IPS DF 6.9 (cell line): ENCODE data around the gene MARCKSL1.

Experiments
- DNase-seq: peaks from one replicate; pipeline ENCODE4 v3.0.0-alpha.2; 2013; ENCODE audit warnings: low read depth, low spot score
- H3K27ac ChIP-seq: one replicate; pipeline ENCODE4 v1.5.1; 2013; ENCODE audit warnings: low read length, control low read depth
- H3K27me3 ChIP-seq: 2 replicates; pipeline ENCODE4 v1.6.1; 2013; ENCODE audit warnings: mild to moderate bottlenecking, low read length; ENCODE audit not compliant: control insufficient read depth, insufficient read depth
- H3K36me3 ChIP-seq: 2 replicates; pipeline ENCODE4 v1.6.1; 2013; ENCODE audit warnings: low read length; ENCODE audit not compliant: control insufficient read depth, insufficient read depth
- H3K4me1 ChIP-seq: 2 replicates; pipeline ENCODE4 v1.6.1; 2013; ENCODE audit warnings: low read length; ENCODE audit not compliant: control insufficient read depth, insufficient read depth
- H3K4me3 ChIP-seq: 2 replicates; pipeline ENCODE4 v1.5.1; 2013; ENCODE audit warnings: mild to moderate bottlenecking, low read length
- H3K9me3 ChIP-seq: 2 replicates; pipeline ENCODE4 v1.6.1; 2013; ENCODE audit warnings: low read length, inconsistent platforms; ENCODE audit not compliant: control insufficient read depth, insufficient read depth
- WGBS: extraction: QIAGEN DNeasy Blood & Tissue Kit; methylation state at CpG from one replicate; pipeline ENCODE4 v1.1.7; 2013; ENCODE audit warnings: mixed read lengths, missing lambda C conversion rate; ENCODE audit not compliant: insufficient read length, insufficient coverage; 5-methylcytosine and 5-hydroxymethylcytosine counted together

Gene MARCKSL1

DNA sequence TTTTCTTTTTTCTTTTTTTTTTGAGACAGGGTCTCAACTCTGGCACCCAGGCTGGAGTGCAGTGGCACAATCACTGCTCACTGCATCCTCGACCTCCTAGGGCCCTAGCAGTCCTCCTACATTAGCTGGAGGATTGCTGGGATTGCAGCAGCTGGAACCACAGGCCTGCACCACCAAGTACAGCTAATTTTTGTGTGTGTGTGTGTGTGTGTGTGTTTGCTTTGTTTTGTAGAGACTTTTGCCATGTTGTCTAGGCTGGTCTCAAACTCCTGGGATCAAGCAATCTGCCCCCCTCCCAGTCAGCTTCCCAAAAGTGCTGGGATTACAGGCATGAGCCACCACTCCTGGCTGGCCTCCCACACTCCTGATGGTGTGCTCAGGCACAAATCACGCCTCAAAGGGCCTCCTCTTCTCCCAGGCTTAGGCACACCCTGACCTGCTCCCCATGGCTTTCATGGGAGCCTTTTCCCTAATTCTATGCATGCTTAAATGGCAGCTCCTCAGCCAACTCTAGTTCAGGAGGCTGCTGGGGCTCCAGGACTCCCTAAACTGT, 16.9 kb upstream of the MARCKSL1 start:
- no peak for DNase-seq
- Histone ChIP-seq H3K4me1 (no peaks in the 10 kb centered on the region), H3K4me3 (no peak overlapping the region), H3K9me3 (peaks cover 2% of the 10 kb centered on the region; the same call in 1 of the 2 replicates), H3K27me3 (peaks cover 3% of the 10 kb centered on the region; the same call in 1 of the 2 replicates), H3K27ac (no peak overlapping the region), H3K36me3 (no peaks in the 10 kb centered on the region)
- no CpG with 5 or more reads among the region's 2 CpGs for WGBS

DNA sequence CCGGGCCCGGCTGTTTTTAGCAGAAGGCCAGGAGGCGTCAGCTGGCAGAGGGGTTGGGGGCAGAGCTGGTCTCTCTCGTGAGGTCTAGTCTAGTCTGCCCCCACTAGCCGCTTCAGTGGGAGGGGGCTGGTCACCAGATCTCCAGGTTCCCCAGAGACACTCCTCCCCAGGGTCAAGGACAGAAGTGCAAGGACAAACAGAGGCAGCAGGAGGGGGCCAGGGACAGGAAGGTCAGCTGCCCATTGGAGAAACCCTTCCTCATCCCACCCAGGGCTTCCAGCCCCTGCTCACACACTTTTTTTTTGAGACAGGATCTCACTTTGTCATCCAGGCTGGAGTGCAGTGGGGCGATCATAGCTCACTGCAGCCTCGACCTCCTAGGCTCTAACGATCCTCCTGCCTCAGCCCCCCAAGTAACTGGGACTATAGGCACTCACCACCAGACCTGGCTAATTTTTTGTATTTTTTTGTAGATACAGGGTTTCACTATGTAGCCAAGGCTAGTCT, 16.3 kb upstream of the MARCKSL1 start:
- Histone ChIP-seq H3K27me3 (peaks cover 3% of the 10 kb centered on the region; the same call in 1 of the 2 replicates), H3K4me3 (no peak overlapping the region), H3K36me3 (no peaks in the 10 kb centered on the region), H3K9me3 (peaks cover 2% of the 10 kb centered on the region; the same call in 1 of the 2 replicates), H3K27ac (no peak overlapping the region), H3K4me1 (no peaks in the 10 kb centered on the region)
- DNase-seq = no peak
- WGBS = no CpG with 5 or more reads among the region's 8 CpGs

DNA sequence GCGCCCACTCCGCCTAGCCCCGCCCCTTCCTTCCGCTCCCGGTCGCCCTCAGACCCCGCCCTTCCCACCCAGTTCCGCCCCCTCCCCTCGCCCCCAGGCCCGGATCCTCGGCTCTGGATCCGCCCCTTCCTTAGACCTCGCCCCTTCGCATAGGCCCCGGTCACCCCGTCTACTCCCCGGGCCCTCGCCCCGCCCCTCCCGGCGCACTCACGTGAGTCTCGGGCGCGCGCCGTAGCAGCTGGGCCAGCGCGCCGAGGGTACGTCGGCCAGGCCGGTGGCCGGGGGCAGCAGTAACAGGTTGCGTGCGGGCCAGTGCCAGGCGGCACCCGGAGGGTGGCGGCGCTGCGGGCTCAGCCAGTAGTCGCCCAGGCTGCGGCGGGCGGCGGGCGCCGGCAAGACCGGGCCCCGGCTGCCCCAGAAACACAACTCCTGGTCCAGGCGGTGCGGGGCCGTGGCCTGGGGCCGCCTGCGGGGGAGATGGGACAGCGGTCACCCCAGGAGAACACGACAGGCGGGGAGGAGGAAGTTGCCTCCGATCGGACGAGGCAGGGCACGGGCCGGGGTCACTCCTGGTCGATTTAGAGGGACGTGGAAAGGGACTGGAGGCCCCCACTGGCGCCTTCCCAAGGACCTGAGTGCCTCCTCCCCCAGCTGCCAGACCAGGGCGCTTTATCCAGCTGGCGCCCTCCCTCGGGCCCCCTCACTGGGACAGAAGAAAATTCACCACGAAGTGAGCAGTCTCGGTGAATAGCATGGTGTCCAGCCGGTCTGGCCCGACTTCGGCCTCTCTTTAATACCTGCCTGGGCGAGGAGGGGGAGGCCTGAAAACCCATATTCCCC, 15.6 kb upstream of the MARCKSL1 start:
- peak; percentile 82 for DNase-seq

DNA sequence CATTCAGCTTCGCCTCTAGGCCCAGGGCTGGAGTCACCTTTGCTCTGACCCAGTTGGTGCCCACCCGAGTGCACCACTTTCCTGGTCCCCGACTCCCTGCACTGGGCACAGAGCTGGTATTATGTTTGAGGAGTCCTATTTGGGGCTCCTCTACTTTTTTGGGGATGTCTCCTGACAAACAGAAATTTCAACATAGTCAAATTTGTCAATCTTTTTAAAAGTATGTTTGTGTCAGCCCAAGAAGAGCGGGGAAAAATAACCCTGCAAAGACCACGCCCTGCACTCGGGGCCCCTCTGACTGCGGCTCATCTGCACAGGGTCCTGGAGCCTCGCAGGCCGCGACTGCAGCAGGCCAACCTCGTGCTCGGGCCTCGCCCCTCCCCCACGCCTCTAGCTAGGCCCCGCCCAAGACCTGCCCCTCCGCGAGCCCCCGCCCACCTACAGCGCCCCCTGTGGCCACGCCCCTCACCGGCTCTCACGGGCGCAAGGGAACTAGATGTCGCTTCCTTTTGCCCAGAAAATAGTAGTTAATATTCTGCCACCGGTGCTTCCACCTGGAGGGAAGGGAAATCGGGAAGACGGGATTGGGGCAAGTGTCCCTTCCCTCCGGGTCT, 14.9 kb upstream of the MARCKSL1 start:
- Histone ChIP-seq H3K4me3 (peak overlapping the region; percentile 73; the same call in 1 of the 2 replicates), H3K9me3 (peaks cover 2% of the 10 kb centered on the region; the same call in 1 of the 2 replicates), H3K27me3 (peaks cover 3% of the 10 kb centered on the region; the same call in 1 of the 2 replicates), H3K36me3 (no peaks in the 10 kb centered on the region), H3K4me1 (no peaks in the 10 kb centered on the region), H3K27ac (no peak overlapping the region)
- no CpG with 5 or more reads among the region's 28 CpGs for WGBS
- no peak for DNase-seq

More for the DNA sequence above, 15.6 kb upstream of the MARCKSL1 start:
- Histone ChIP-seq H3K27me3 (peaks cover 3% of the 10 kb centered on the region; the same call in 1 of the 2 replicates), H3K36me3 (no peaks in the 10 kb centered on the region), H3K9me3 (peaks cover 2% of the 10 kb centered on the region; the same call in 1 of the 2 replicates), H3K4me3 (peak overlapping the region; percentile 73; the same call in 1 of the 2 replicates), H3K4me1 (no peaks in the 10 kb centered on the region), H3K27ac (no peak overlapping the region)
- no CpG with 5 or more reads among the region's 75 CpGs for WGBS

DNA sequence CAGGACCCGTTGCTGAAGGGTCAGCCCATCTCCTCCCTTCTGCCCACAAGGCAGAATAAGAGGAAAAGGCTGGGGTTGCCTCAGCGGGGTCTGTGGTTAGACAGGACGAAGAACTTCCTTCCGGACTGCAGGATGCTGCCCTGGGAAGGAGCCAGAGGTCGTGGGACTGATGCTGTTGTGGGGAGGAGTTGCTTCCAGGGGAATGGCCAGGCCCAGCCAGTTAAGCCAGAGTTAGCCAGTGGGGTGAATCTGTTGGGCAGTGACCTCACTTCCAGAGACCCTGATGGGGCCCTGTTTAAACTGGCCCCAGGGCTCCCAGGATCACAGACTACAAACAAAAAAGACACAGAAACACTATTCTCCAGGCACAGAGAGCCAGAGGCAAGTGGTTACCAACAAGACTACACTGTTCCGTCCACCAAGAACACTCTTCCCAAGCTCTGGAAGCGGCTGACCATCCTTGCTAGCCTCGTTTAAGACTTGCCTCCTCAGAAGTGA, 13.2 kb upstream of the MARCKSL1 start:
- Histone ChIP-seq H3K36me3 (no peaks in the 10 kb centered on the region), H3K27ac (no peak overlapping the region), H3K4me1 (no peaks in the 10 kb centered on the region), H3K27me3 (peaks cover 3% of the 10 kb centered on the region; the same call in 1 of the 2 replicates), H3K4me3 (no peak overlapping the region), H3K9me3 (peaks cover 2% of the 10 kb centered on the region; the same call in 1 of the 2 replicates)
- no peak for DNase-seq
- WGBS = no CpG with 5 or more reads among the region's 8 CpGs

- peaks cover 2% of the 10 kb centered on the region; the same call in 1 of the 2 replicates for H3K9me3 ChIP-seq
- no peak for DNase-seq
- WGBS = no CpG with 5 or more reads among the region's 9 CpGs
- peaks cover 3% of the 10 kb centered on the region; the same call in 1 of the 2 replicates for H3K27me3 ChIP-seq
- H3K4me3 ChIP-seq = no peak overlapping the region
- no peaks in the 10 kb centered on the region for H3K36me3 ChIP-seq
- H3K4me1 ChIP-seq = no peaks in the 10 kb centered on the region
- no peak overlapping the region for H3K27ac ChIP-seq
These were observed 10.6 kb upstream of the MARCKSL1 start for GRCh38 chr1:32346532-32347157.

- 0 out of 2 replicates have a peak, but pooled peaks cover 4% of the 10 kb centered on the region for H3K4me1 ChIP-seq
- WGBS = no CpG with 5 or more reads among the region's 8 CpGs
- H3K27ac ChIP-seq = no peak overlapping the region
- DNase-seq = no peak
- H3K4me3 ChIP-seq = no peak overlapping the region
- H3K9me3 ChIP-seq = no peaks in the 10 kb centered on the region
- H3K27me3 ChIP-seq = peaks cover under 1% of the 10 kb centered on the region; the same call in 1 of the 2 replicates
- H3K36me3 ChIP-seq = no peaks in the 10 kb centered on the region
These were observed 9.3 kb upstream of the MARCKSL1 start for GRCh38 chr1:32345289-32345827.

GRCh38 chr1:32342704-32343103, 6.7 kb upstream of the MARCKSL1 start:
- DNase-seq = no peak
- Histone ChIP-seq H3K4me3 (no peak overlapping the region), H3K27me3 (no peaks in the 10 kb centered on the region), H3K36me3 (no peaks in the 10 kb centered on the region), H3K4me1 (0 out of 2 replicates have a peak, but pooled peaks cover 4% of the 10 kb centered on the region), H3K9me3 (no peaks in the 10 kb centered on the region), H3K27ac (no peak overlapping the region)
- no CpG with 5 or more reads among the region's 10 CpGs for WGBS

GRCh38 chr1:32341971-32342370, 5.9 kb upstream of the MARCKSL1 start:
- WGBS = no CpG with 5 or more reads among the region's 5 CpGs

More at GRCh38 chr1:32341971-32342370, 5.9 kb upstream of the MARCKSL1 start:
- 0 out of 2 replicates have a peak, but pooled peaks cover 6% of the 10 kb centered on the region for H3K4me1 ChIP-seq
- no peaks in the 10 kb centered on the region for H3K27me3 ChIP-seq
- H3K36me3 ChIP-seq = no peaks in the 10 kb centered on the region
- no peak for DNase-seq
- no peak overlapping the region for H3K27ac ChIP-seq
- no peak overlapping the region for H3K4me3 ChIP-seq
- H3K9me3 ChIP-seq = no peaks in the 10 kb centered on the region
